Common myeloid progenitor, CD34-positive (primary cell): ENCODE results near the gene YIPF7.

ENCODE experiments used
- CTCF ChIA-PET: fragments of 350-600 bp; sonication (Branson Sonifier 250); formaldehyde crosslinking; loops from one replicate; lab custom pipeline; 2021; ENCODE audit warnings: antibody characterized with exemption; lab: Charles Lee
- POLR2A ChIA-PET: fragments of 350-600 bp; sonication (Branson Sonifier 250); formaldehyde crosslinking; loops from one replicate; lab custom pipeline; 2021; ENCODE audit warnings: antibody characterized with exemption; lab: Charles Lee
- DNase-seq, 3 donors: peaks; one replicate each; pipeline versions ENCODE4 v3.0.0 to v3.0.0-alpha.2; 2013
- H3K27ac ChIP-seq, 2 experiments: 1 replicate in 1 of 2; 2 replicates in 1 of 2; pipeline ENCODE4 v1.7.0; 2013; ENCODE audit warnings: inconsistent platforms in 2 of 2, low read length in 2 of 2, mild to moderate bottlenecking in 2 of 2, low read depth in 1 of 2, moderate library complexity in 1 of 2; ENCODE audit not compliant: severe bottlenecking in 2 of 2, insufficient read depth in 1 of 2, poor library complexity in 1 of 2
- H3K27me3 ChIP-seq, 5 experiments: replicated peaks in 2 of 5; 1 replicate in 3 of 5; 2 replicates in 2 of 5; pipeline versions ENCODE4 v1.6.1 to v1.7.0; 2013; ENCODE audit warnings: low read length in 4 of 5, mild to moderate bottlenecking in 2 of 5, moderate library complexity in 2 of 5, inconsistent platforms in 1 of 5; ENCODE audit not compliant: insufficient read depth in 5 of 5, control insufficient read depth in 4 of 5
- H3K36me3 ChIP-seq, 4 experiments: 1 replicate in 2 of 4; 2 replicates in 2 of 4; pipeline versions ENCODE4 v1.6.1 to v1.7.0; 2013; ENCODE audit warnings: low read length in 3 of 4, control low read depth in 1 of 4, mild to moderate bottlenecking in 1 of 4; ENCODE audit not compliant: control insufficient read depth in 4 of 4, insufficient read depth in 4 of 4
- H3K4me1 ChIP-seq, 4 experiments: 1 replicate in 3 of 4; 2 replicates in 1 of 4; pipeline versions ENCODE4 v1.6.1 to v1.7.1; 2013; ENCODE audit warnings: low read length in 3 of 4, mild to moderate bottlenecking in 3 of 4, control low read depth in 1 of 4, inconsistent platforms in 1 of 4, moderate library complexity in 1 of 4; ENCODE audit not compliant: control insufficient read depth in 4 of 4, insufficient read depth in 4 of 4; ENCODE audit errors: control extremely low read depth in 1 of 4
- H3K4me3 ChIP-seq, 7 experiments: 1 replicate in 4 of 7; 2 replicates in 3 of 7; pipeline versions ENCODE4 v1.5.1 to v1.7.0; 2013; ENCODE audit warnings: mild to moderate bottlenecking in 7 of 7, low read length in 6 of 7, moderate library complexity in 6 of 7, inconsistent platforms in 2 of 7, low read depth in 2 of 7, control low read depth in 1 of 7; ENCODE audit not compliant: insufficient read depth in 4 of 7, control insufficient read depth in 1 of 7; ENCODE audit errors: extremely low read depth in 1 of 7
- H3K9me3 ChIP-seq, 5 experiments: 1 replicate in 4 of 5; 2 replicates in 1 of 5; pipeline versions ENCODE4 v1.6.1 to v1.7.1; 2013; ENCODE audit warnings: low read length in 4 of 5, mild to moderate bottlenecking in 2 of 5, inconsistent platforms in 1 of 5, low read depth in 1 of 5, moderate library complexity in 1 of 5; ENCODE audit not compliant: control insufficient read depth in 4 of 5, insufficient read depth in 2 of 5; ENCODE audit errors: control extremely low read depth in 1 of 5
- WGBS: methylation state at CpG from one replicate; pipeline ENCODE4 v1.1.5; 2013; ENCODE audit not compliant: insufficient coverage; 5-methylcytosine and 5-hydroxymethylcytosine counted together

The YIPF7 gene

GRCh38 chr4:44675366-44675765, 23.9 kb upstream of the YIPF7 start:
- Histone ChIP-seq H3K4me3 (no peak overlapping the region), H3K4me1 (peaks cover 14 to 25% (median 18%) of the 10 kb centered on the region in 4 experiments), H3K36me3 (no peaks in the 10 kb centered on the region), H3K9me3 (no peaks in the 10 kb centered on the region), H3K27ac (no peak overlapping the region), H3K27me3 (peaks cover 0 to 2% (median 0%) of the 10 kb centered on the region in 5 experiments)
- CTCF ChIA-PET: no interaction called here
- WGBS: 83% methylated on average over 4 of the region's 5 CpGs
- DNase-seq: no peak
- POLR2A ChIA-PET: no interaction called here

- peak in 2 of 3 donors; percentile 15 to 18 for DNase-seq
- H3K36me3 ChIP-seq: no peaks in the 10 kb centered on the region
- ChIA-PET POLR2A (no interaction called here), CTCF (no interaction called here)
- no peak overlapping the region for H3K27ac ChIP-seq
- H3K27me3 ChIP-seq: peaks cover 0 to 2% (median 0%) of the 10 kb centered on the region in 5 experiments
- peaks cover 8 to 16% (median 9%) of the 10 kb centered on the region in 4 experiments for H3K4me1 ChIP-seq
- H3K9me3 ChIP-seq: no peaks in the 10 kb centered on the region
- H3K4me3 ChIP-seq: no peak overlapping the region
- WGBS: no CpG with 5 or more reads among the region's 1 CpG
Observed at GRCh38 chr4:44674471-44674870, 23.0 kb upstream of the YIPF7 start.

GRCh38 chr4:44671636-44672035, 20.2 kb upstream of the YIPF7 start:
- 100% methylated on average over 2 of the region's 3 CpGs for WGBS
- Histone ChIP-seq H3K27me3 (peaks cover 0 to 2% (median 0%) of the 10 kb centered on the region in 5 experiments), H3K4me3 (no peak overlapping the region), H3K36me3 (no peaks in the 10 kb centered on the region), H3K27ac (no peak overlapping the region), H3K4me1 (no peaks in the 10 kb centered on the region), H3K9me3 (no peaks in the 10 kb centered on the region)
- ChIA-PET POLR2A (no interaction called here), CTCF (no interaction called here)
- no peak for DNase-seq

GRCh38 chr4:44670506-44671199, 19.2 kb upstream of the YIPF7 start:
- CTCF ChIA-PET: interaction anchor here (0.6 kb wide), 1 partner anchor 32 kb away, joined by 3 read pairs; no protein-coding TSS in a partner anchor
- H3K4me3 ChIP-seq: no peak overlapping the region
- H3K36me3 ChIP-seq: no peaks in the 10 kb centered on the region
- no peak overlapping the region for H3K27ac ChIP-seq
- POLR2A ChIA-PET: no interaction called here
- H3K27me3 ChIP-seq: peaks cover 0 to 2% (median 0%) of the 10 kb centered on the region in 5 experiments
- 98% methylated on average over 4 of the region's 4 CpGs for WGBS
- H3K4me1 ChIP-seq: no peaks in the 10 kb centered on the region
- no peaks in the 10 kb centered on the region for H3K9me3 ChIP-seq
- no peak for DNase-seq

- CTCF ChIA-PET: no interaction called here
- peaks cover 0 to 2% (median 0%) of the 10 kb centered on the region in 5 experiments for H3K27me3 ChIP-seq
- 100% methylated on average over 1 of the region's 2 CpGs for WGBS
- no peak overlapping the region for H3K27ac ChIP-seq
- POLR2A ChIA-PET: no interaction called here
- H3K4me1 ChIP-seq: no peaks in the 10 kb centered on the region
- no peak for DNase-seq
- H3K36me3 ChIP-seq: no peaks in the 10 kb centered on the region
- no peak overlapping the region for H3K4me3 ChIP-seq
- H3K9me3 ChIP-seq: no peaks in the 10 kb centered on the region
Observed at GRCh38 chr4:44668526-44668925, 17.1 kb upstream of the YIPF7 start.

- no peaks in the 10 kb centered on the region for H3K9me3 ChIP-seq
- H3K27ac ChIP-seq: no peak overlapping the region
- peaks cover 0 to 2% (median 0%) of the 10 kb centered on the region in 4 experiments for H3K4me1 ChIP-seq
- ChIA-PET POLR2A (no interaction called here), CTCF (no interaction called here)
- no peaks in the 10 kb centered on the region for H3K36me3 ChIP-seq
- H3K4me3 ChIP-seq: no peak overlapping the region
- no peaks in the 10 kb centered on the region for H3K27me3 ChIP-seq
- 96% methylated on average over 19 of the region's 20 CpGs for WGBS
- no peak for DNase-seq
Observed at GRCh38 chr4:44663539-44664263, 12.3 kb upstream of the YIPF7 start.

GRCh38 chr4:44662623-44663005, 11.2 kb upstream of the YIPF7 start:
- 0% methylated on average over 1 of the region's 2 CpGs for WGBS
- H3K36me3 ChIP-seq: no peaks in the 10 kb centered on the region
- no peak overlapping the region for H3K4me3 ChIP-seq
- H3K27me3 ChIP-seq: no peaks in the 10 kb centered on the region
- DNase-seq: peak in 2 of 3 donors; percentile 15 to 28
- CTCF ChIA-PET: no interaction called here
- peaks cover 0 to 2% (median 0%) of the 10 kb centered on the region in 4 experiments for H3K4me1 ChIP-seq
- H3K9me3 ChIP-seq: no peaks in the 10 kb centered on the region
- POLR2A ChIA-PET: no interaction called here
- no peak overlapping the region for H3K27ac ChIP-seq
